ENCODE results near the gene EXO1. TPM values are rescaled to one million over a fixed set of nuclear protein-coding genes. Genes with fewer than 3 reads are reported as not detected.

EXO1 gene
- polyA plus RNA-seq, 1 of the 3 experiments (the other 2 are of a cell fraction): 3.9 TPM

GRCh38 chr1:241902391-241903065, 54.5 kb downstream of the EXO1 start:
- H3F3A ChIP-seq (replicated peaks; ENCODE audit: insufficient read depth): no peaks in the 10 kb centered on the region
- H3K9me2 ChIP-seq: no peaks in the 10 kb centered on the region
- POLR2A ChIA-PET: no interaction called here
- no peak for DNase-seq
- no peaks in the 10 kb centered on the region for H3K36me3 ChIP-seq (replicated peaks in 1 of 2; ENCODE audit: control insufficient read depth in 1 of 2, insufficient read depth in 2 of 2, low read length in 1 of 2)
- CTCF ChIA-PET: no interaction called here
- H3K4me2 ChIP-seq: no peak overlapping the region
- no peaks in the 10 kb centered on the region for H4K20me1 ChIP-seq (ENCODE audit: insufficient read depth)
- H3K4me3 ChIP-seq (ENCODE audit: low read depth in 2 of 2, low read length in 1 of 2): no peak overlapping the region
- no peaks in the 10 kb centered on the region for H3K9me3 ChIP-seq
- H3K79me2 ChIP-seq (ENCODE audit: insufficient read depth): no peaks in the 10 kb centered on the region
- TF ChIP-seq RAD21 (IDR thresholded peaks at IDR 0.05; ENCODE audit: low read length) (no peak), TAF1 (IDR thresholded peaks at IDR 0.05; ENCODE audit: borderline replicate concordance, low read depth, low read length) (no peak), RFX5 (IDR thresholded peaks at IDR 0.05; ENCODE audit: low read length) (no peak), MEF2A (IDR thresholded peaks at IDR 0.05; ENCODE audit: borderline replicate concordance, low read depth) (no peak), ZBTB33 (IDR thresholded peaks at IDR 0.05; ENCODE audit: borderline replicate concordance, low read depth) (no peak), MXI1 (IDR thresholded peaks at IDR 0.05; ENCODE audit: low read depth, low read length) (no peak), ELF1 (IDR thresholded peaks at IDR 0.05) (no peak), SIN3A (IDR thresholded peaks at IDR 0.05; ENCODE audit: borderline replicate concordance, low read depth, low read length) (no peak), TCF12 (IDR thresholded peaks at IDR 0.05) (no peak), TEAD4 (IDR thresholded peaks at IDR 0.05; ENCODE audit: borderline replicate concordance, insufficient read depth) (no peak), FOSL2 (IDR thresholded peaks at IDR 0.05; ENCODE audit: borderline replicate concordance, low read depth) (no peak), GABPA (IDR thresholded peaks at IDR 0.05; ENCODE audit: low read depth) (no peak), JUND (IDR thresholded peaks at IDR 0.05) (no peak), FOXJ3 (CRISPR knock-in tag; IDR thresholded peaks at IDR 0.05) (no peak), FOXM1 (IDR thresholded peaks at IDR 0.05; ENCODE audit: low read depth) (no peak), IRF3 (IDR thresholded peaks at IDR 0.05; ENCODE audit: low read depth, low read length) (no peak), EZH2phosphoT487 (IDR thresholded peaks at IDR 0.05; ENCODE audit: borderline replicate concordance, low read depth) (no peak), CHD2 (IDR thresholded peaks at IDR 0.05; ENCODE audit: low read length, partially characterized antibody) (no peak), RCOR1 (IDR thresholded peaks at IDR 0.05; ENCODE audit: low read length) (no peak), EP300 (IDR thresholded peaks at IDR 0.05; ENCODE audit: borderline replicate concordance in 1 of 2, low read depth in 1 of 2, low read length in 1 of 2) (no peak)
- 76% methylated on average over 5 of the region's 5 CpGs for WGBS (ENCODE audit: low lambda C conversion rate)
- no peak overlapping the region for H2AFZ ChIP-seq (ENCODE audit: low read depth)
- no peaks in the 10 kb centered on the region; a peak in 1 of 4 replicates for H3K4me1 ChIP-seq (ENCODE audit: control insufficient read depth in 1 of 2, insufficient read depth in 2 of 2, low read depth in 1 of 2, low read length in 1 of 2)
- H3K27me3 ChIP-seq (ENCODE audit: insufficient read depth): no peaks in the 10 kb centered on the region
- H3K27ac ChIP-seq (ENCODE audit: low read depth in 2 of 2, low read length in 1 of 2): no peak overlapping the region
- H3K9ac ChIP-seq: no peak overlapping the region

Data from SK-N-SH (cell line).